IMR-90 (cell line): ENCODE measurements around the gene BRSK1. TPM values are rescaled to one million over a fixed set of nuclear protein-coding genes. Genes with fewer than 3 reads are reported as not detected.

Source experiments
- ATAC-seq: fragments of 200-7000 bp; cut with Tn5 transposase; 2 replicates; pipeline ENCODE4 v1.9.1; 2020; ENCODE audit warnings: low read depth, mild to moderate bottlenecking, moderate library complexity
- BruUV-seq: library from RNA; stranded (reverse); fragments of 400-500 nt; replicated peaks from 2 replicates; lab custom pipeline; 2021; lab: Mats Ljungman, UMichigan
- CTCF ChIA-PET: fragments of 300-600 bp; formaldehyde crosslinking; extraction: SDS; loops from one replicate; lab custom pipeline; 2021; ENCODE audit warnings: antibody characterized with exemption; lab: Yijun Ruan, JAX
- POLR2A ChIA-PET: fragments of 300-600 bp; sonication (Branson Sonifier 250); formaldehyde crosslinking; loops from one replicate; lab custom pipeline; 2022; ENCODE audit warnings: antibody characterized with exemption; ENCODE audit not compliant: unreplicated experiment; lab: Charles Lee
- DNase-seq: peaks from one replicate; pipeline ENCODE4 v3.0.0; 2013
- H2AFZ ChIP-seq: replicated peaks from 2 replicates; pipeline ENCODE3; 2013; ENCODE audit warnings: low read length, mild to moderate bottlenecking; ENCODE audit not compliant: poor library complexity
- H2AK5ac ChIP-seq: 2 replicates; pipeline ENCODE4 v1.6.1; 2013; ENCODE audit warnings: low read depth, low read length, inconsistent platforms
- H2AK9ac ChIP-seq: replicated peaks from 2 replicates; pipeline ENCODE3; 2013; ENCODE audit warnings: mild to moderate bottlenecking, low read depth, low read length, moderate library complexity; ENCODE audit not compliant: poor library complexity
- H2BK120ac ChIP-seq: 2 replicates; pipeline ENCODE4 v1.6.1; 2013; ENCODE audit warnings: low read depth, low read length, inconsistent platforms
- H2BK15ac ChIP-seq: 3 replicates; pipeline ENCODE4 v1.6.1; 2013; ENCODE audit warnings: low read depth, low read length, inconsistent platforms
- H2BK20ac ChIP-seq: 2 replicates; pipeline ENCODE4 v1.6.1; 2013; ENCODE audit warnings: low read depth, mild to moderate bottlenecking, inconsistent platforms, low read length, moderate library complexity
- H2BK5ac ChIP-seq: 2 replicates; pipeline ENCODE4 v1.6.1; 2013; ENCODE audit warnings: mild to moderate bottlenecking, low read depth, low read length, inconsistent platforms; ENCODE audit not compliant: poor library complexity, severe bottlenecking
- H3K14ac ChIP-seq: replicated peaks from 2 replicates; pipeline ENCODE4 v1.6.1; 2013; ENCODE audit warnings: low read depth, low read length, inconsistent platforms
- H3K18ac ChIP-seq: 2 replicates; pipeline ENCODE4 v1.6.1; 2013; ENCODE audit warnings: low read depth, low read length, control low read depth
- H3K23ac ChIP-seq: 2 replicates; pipeline ENCODE4 v1.6.1; 2013; ENCODE audit warnings: low read depth, low read length, inconsistent platforms
- H3K27ac ChIP-seq: 2 replicates; pipeline ENCODE4 v1.5.1; 2013; ENCODE audit warnings: mild to moderate bottlenecking, control low read depth, low read length; ENCODE audit not compliant: insufficient read depth
- H3K27me3 ChIP-seq: 2 replicates; pipeline ENCODE4 v1.6.1; 2013; ENCODE audit warnings: low read length; ENCODE audit not compliant: control insufficient read depth, insufficient read depth
- H3K36me3 ChIP-seq: 2 replicates; pipeline ENCODE4 v1.6.1; 2013; ENCODE audit warnings: low read length, mixed read lengths; ENCODE audit not compliant: control insufficient read depth, insufficient read depth
- H3K4ac ChIP-seq: 2 replicates; pipeline ENCODE4 v1.6.1; 2013; ENCODE audit warnings: low read depth, low read length, inconsistent platforms
- H3K4me1 ChIP-seq: 2 replicates; pipeline ENCODE4 v1.6.1; 2013; ENCODE audit warnings: low read length, mixed read lengths; ENCODE audit not compliant: control insufficient read depth, insufficient read depth
- H3K4me2 ChIP-seq: 2 replicates; pipeline ENCODE4 v1.6.1; 2013; ENCODE audit warnings: low read depth, mild to moderate bottlenecking, control low read depth, low read length, moderate library complexity
- H3K4me3 ChIP-seq: 2 replicates; pipeline ENCODE4 v1.5.1; 2013; ENCODE audit warnings: low read depth, mild to moderate bottlenecking, control low read depth, low read length, moderate library complexity; ENCODE audit not compliant: insufficient read depth
- H3K56ac ChIP-seq: 2 replicates; pipeline ENCODE4 v1.6.1; 2013; ENCODE audit warnings: low read length, inconsistent platforms; ENCODE audit not compliant: insufficient read depth; ENCODE audit errors: extremely low read depth
- H3K79me1 ChIP-seq, 2 experiments: 2 replicates each; pipeline ENCODE4 v1.6.1; 2013; ENCODE audit warnings: low read length in 2 of 2, inconsistent platforms in 1 of 2, low read depth in 1 of 2
- H3K9ac ChIP-seq: 2 replicates; pipeline ENCODE4 v1.6.1; 2013; ENCODE audit warnings: low read depth, low read length, control low read depth
- H3K9me1 ChIP-seq: 2 replicates; pipeline ENCODE4 v1.6.1; 2013; ENCODE audit warnings: low read length, inconsistent platforms; ENCODE audit not compliant: insufficient read depth
- H3K9me3 ChIP-seq: 2 replicates; pipeline ENCODE4 v1.6.1; 2013; ENCODE audit warnings: low read length; ENCODE audit not compliant: control insufficient read depth, insufficient read depth
- H4K20me1 ChIP-seq: 2 replicates; pipeline ENCODE4 v1.6.1; 2013; ENCODE audit warnings: low read length, inconsistent platforms; ENCODE audit not compliant: insufficient read depth
- H4K5ac ChIP-seq: 2 replicates; pipeline ENCODE4 v1.6.1; 2013; ENCODE audit warnings: mild to moderate bottlenecking, low read depth, low read length, control low read depth
- H4K8ac ChIP-seq, 2 experiments: 2 replicates each; pipeline ENCODE4 v1.6.1; 2013; ENCODE audit warnings: low read depth in 2 of 2, low read length in 2 of 2, control low read depth in 1 of 2, inconsistent platforms in 1 of 2
- H4K91ac ChIP-seq: 2 replicates; pipeline ENCODE4 v1.6.1; 2013; ENCODE audit warnings: low read depth, low read length, inconsistent platforms; ENCODE audit not compliant: insufficient read depth
- BHLHE40 ChIP-seq: fragments of 150-350 bp; IDR thresholded peaks from 2 replicates; pipeline ENCODE4 v1.6.1; 2016; ENCODE audit warnings: mild to moderate bottlenecking, low read depth, low read length
- CTCF ChIP-seq: conservative IDR thresholded peaks from 2 replicates; pipeline ENCODE4 v1.5.1; 2012; ENCODE audit warnings: mild to moderate bottlenecking, low read depth, low read length, improper control_type of control experiment
- MXI1 ChIP-seq: IDR thresholded peaks from 2 replicates; pipeline ENCODE4 v1.6.1; 2012; ENCODE audit warnings: low read depth, mild to moderate bottlenecking, low read length, moderate library complexity, borderline replicate concordance
- WGBS, 2 experiments: methylation state at CpG; one replicate each; pipeline versions ENCODE4 v1.1.5 to v1.1.7; 2013; ENCODE audit warnings: missing lambda C conversion rate in 2 of 2; ENCODE audit not compliant: insufficient read length in 1 of 2; ENCODE audit errors: extremely low coverage in 2 of 2; 5-methylcytosine and 5-hydroxymethylcytosine counted together
- dilution Hi-C: fragments of 300-500 bp; cut with HindIII; formaldehyde crosslinking; loops from one replicate; pipeline ENCODE4 v1.14.3; 2018; ENCODE audit warnings: low sequenced_read_pairs; ENCODE audit not compliant: unreplicated experiment
- in situ Hi-C: fragments of 300-500 bp; cut with MboI; formaldehyde crosslinking; loops from 3 replicates; pipeline ENCODE4 v1.14.3; 2019; ENCODE audit warnings: low sequenced_read_pairs, inconsistent platforms, mixed read lengths
- intact Hi-C: fragments of 100-400 bp; cut with micrococcal nuclease; formaldehyde crosslinking; loops from 2 replicates; pipeline ENCODE4 v1.10.0; 2022
- polyA plus RNA-seq, 3 experiments: library from polyadenylated mRNA; depleted of rRNA; stranded (reverse); fragments of >200 nt; gene quantifications; 2 replicates each; pipeline ENCODE4 v1.2.3, GENCODE V29; 2012; ENCODE audit warnings: low replicate concordance in 1 of 3
- total RNA-seq: library from RNA; depleted of rRNA; stranded (reverse); fragments of >200 nt; gene quantifications from 2 replicates; pipeline ENCODE4 v1.2.3, GENCODE V29; 2012

BRSK1 gene
- total and polyA plus RNA-seq, 2 of the 4 experiments (the other 2 are of a cell fraction), result 2.5 to 22.3 TPM

DNA sequence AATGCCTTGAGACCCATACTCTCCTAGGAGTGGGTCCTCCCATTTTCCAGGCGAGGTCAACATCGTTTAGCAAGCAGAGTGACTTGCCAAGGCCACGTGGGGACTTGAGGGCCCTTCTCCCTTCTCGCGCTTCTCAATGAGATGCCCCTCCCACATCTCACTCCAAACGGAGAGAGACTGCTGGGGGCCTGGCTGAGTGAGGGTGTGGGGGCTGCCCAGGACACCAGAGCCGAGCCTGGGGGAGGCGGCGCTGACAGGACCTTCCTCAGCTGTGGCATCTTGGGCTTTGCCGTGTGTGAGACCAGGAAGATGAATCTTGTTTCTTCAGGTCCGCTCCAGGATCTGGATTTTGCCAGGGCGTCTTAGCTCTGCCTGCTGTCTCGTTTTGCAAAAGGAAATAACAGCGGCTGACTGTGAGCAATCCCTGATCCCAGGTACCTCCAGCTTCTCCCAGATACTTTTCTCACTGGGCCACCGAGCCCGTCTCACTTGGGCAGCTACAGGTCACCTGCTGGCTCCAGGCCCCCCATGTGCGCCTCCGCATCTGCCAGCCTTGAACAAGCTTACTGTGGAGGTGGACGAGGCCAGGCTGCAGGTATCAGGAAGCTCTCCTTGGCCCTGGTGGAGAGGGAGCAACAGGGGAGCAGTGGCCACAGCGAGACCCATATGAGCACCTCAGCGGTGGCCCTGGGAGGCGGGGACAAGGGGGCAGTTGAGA is 64.7 kb downstream of the BRSK1 start:
- no peak overlapping the region for H3K56ac ChIP-seq
- no peak overlapping the region for H2BK15ac ChIP-seq
- no peak for TF ChIP-seq BHLHE40
- TF ChIP-seq MXI1, result no peak
- TF ChIP-seq CTCF, result no peak
- H4K8ac ChIP-seq, result no peak overlapping the region
- H4K5ac ChIP-seq, result no peak overlapping the region
- H2AFZ ChIP-seq, result no peak overlapping the region
- no peak for ATAC-seq
- no peak overlapping the region for H2AK5ac ChIP-seq
- no peak overlapping the region for H2BK120ac ChIP-seq
- H3K36me3 ChIP-seq, result peaks cover 14% of the 10 kb centered on the region; the same call in 1 of the 2 replicates
- no TSS peak for BruUV-seq
- peak overlapping the region; percentile 33 for H2AK9ac ChIP-seq
- no peak overlapping the region for H3K9ac ChIP-seq
- intact Hi-C loops, result no loop called here
- in situ Hi-C loops, result no loop called here
- H3K14ac ChIP-seq, result no peak overlapping the region
- H3K9me3 ChIP-seq, result no peaks in the 10 kb centered on the region
- dilution Hi-C loops, result no loop called here
- no peaks in the 10 kb centered on the region for H3K79me1 ChIP-seq
- ChIA-PET POLR2A (no interaction called here), CTCF (interaction anchor here (0.5 kb wide), 1 partner anchor 162 kb away, joined by 7 read pairs; no protein-coding TSS in a partner anchor)
- H4K91ac ChIP-seq, result no peak overlapping the region
- H3K4ac ChIP-seq, result no peak overlapping the region
- no peak overlapping the region for H3K18ac ChIP-seq
- no peak overlapping the region for H3K4me3 ChIP-seq
- peaks cover 6% of the 10 kb centered on the region; the same call in 1 of the 2 replicates for H3K4me1 ChIP-seq
- no peak overlapping the region for H2BK20ac ChIP-seq
- DNase-seq, result no peak
- H3K9me1 ChIP-seq, result no peaks in the 10 kb centered on the region
- H3K23ac ChIP-seq, result no peak overlapping the region
- H2BK5ac ChIP-seq, result no peak overlapping the region
- H4K20me1 ChIP-seq, result peaks cover 3% of the 10 kb centered on the region; the same call in 1 of the 2 replicates
- no peak overlapping the region for H3K4me2 ChIP-seq
- WGBS, 2 experiments, result 50% methylated on average over 3 of the region's 22 CpGs; no CpG with 5 or more reads in 1 of the 2 experiments
- no peak overlapping the region for H3K27ac ChIP-seq
- H3K27me3 ChIP-seq, result peaks cover 20% of the 10 kb centered on the region
